NCI-H1417 (cell line): ENCODE data around the gene PRSS22.
A peak's percentile ranks its signal among the peaks of the same experiment; 100 is the strongest.

Source experiments
- DNase-seq, 3 experiments: peaks; one replicate each; lab custom pipeline; 2025; lab: John Stamatoyannopoulos, UW

Gene PRSS22

GRCh38 chr16:2829501-2830354 lies 28.2 kb downstream of the PRSS22 start, which contains the start of gene ZG16B:
TSS of gene ZG16B (plus strand) at chr16:2830303. CDS start at chr16:2830442, 139 bp downstream.
- no peak for DNase-seq

- DNase-seq: no peak
Observed at GRCh38 chr16:2828876-2829430, 29.0 kb downstream of the PRSS22 start.

- DNase-seq: no peak
Observed at GRCh38 chr16:2828521-2828840, 29.5 kb downstream of the PRSS22 start.

- DNase-seq: no peak
Observed at GRCh38 chr16:2827831-2828520, 30.0 kb downstream of the PRSS22 start.

GRCh38 chr16:2827374-2827791 lies 30.6 kb downstream of the PRSS22 start:
- no peak for DNase-seq

GRCh38 chr16:2826591-2827373 lies 31.2 kb downstream of the PRSS22 start:
- DNase-seq: no peak

- no peak for DNase-seq
Observed at GRCh38 chr16:2825906-2826305, 32.1 kb downstream of the PRSS22 start.

- DNase-seq: no peak
Observed at GRCh38 chr16:2825049-2825742, 32.8 kb downstream of the PRSS22 start.

GRCh38 chr16:2824626-2825025 lies 33.3 kb downstream of the PRSS22 start:
- DNase-seq: no peak

GRCh38 chr16:2822496-2822895 lies 35.5 kb downstream of the PRSS22 start:
- no peak for DNase-seq

- DNase-seq: no peak
Observed at GRCh38 chr16:2822158-2822495, 35.8 kb downstream of the PRSS22 start.

- no peak for DNase-seq
Observed at GRCh38 chr16:2821487-2822157, 36.3 kb downstream of the PRSS22 start.

- DNase-seq: no peak
Observed at GRCh38 chr16:2820836-2821486, 37.0 kb downstream of the PRSS22 start.

- DNase-seq: no peak
Observed at GRCh38 chr16:2819939-2820835, 37.8 kb downstream of the PRSS22 start.

- DNase-seq: no peak
Observed at GRCh38 chr16:2819179-2819938, 38.6 kb downstream of the PRSS22 start.

- DNase-seq: no peak
Observed at GRCh38 chr16:2818272-2818876, 39.6 kb downstream of the PRSS22 start.

- peak in 1 of 3 experiments; percentile 8 for DNase-seq
Observed at GRCh38 chr16:2817340-2818271, 40.4 kb downstream of the PRSS22 start.
